ENCODE measurements around the gene UBXN1.

- no peak for TF ChIP-seq POLR2A (IDR thresholded peaks at IDR 0.05; ENCODE audit: low read depth, low read length)
- TF ChIP-seq POLR2AphosphoS5 (IDR thresholded peaks at IDR 0.05; ENCODE audit: low read depth, low read length), result no peak
- no peak for TF ChIP-seq TAF1 (IDR thresholded peaks at IDR 0.05; ENCODE audit: low read depth, low read length)
- no peak for TF ChIP-seq PAX5 (IDR thresholded peaks at IDR 0.05; ENCODE audit: insufficient read depth, low read length, severe bottlenecking)
- TF ChIP-seq SPI1 (IDR thresholded peaks at IDR 0.05; ENCODE audit: low read depth, low read length), result no peak
These were observed 23.4 kb upstream of the UBXN1 start for GRCh38 chr11:62702246-62702645.
